ENCODE results near the gene DGCR8.

DGCR8 gene

GRCh38 chr22:20125201-20126174, 45.4 kb downstream of the DGCR8 start:
- no peak for ATAC-seq
- no peak for DNase-seq

- DNase-seq (no peak), ATAC-seq (no peak)
Observed at GRCh38 chr22:20126284-20127029, 46.4 kb downstream of the DGCR8 start.

- no peak for DNase-seq
- ATAC-seq, result no peak
Observed at GRCh38 chr22:20127318-20127868, 47.4 kb downstream of the DGCR8 start.

GRCh38 chr22:20127869-20128618, 48.0 kb downstream of the DGCR8 start:
- ATAC-seq (no peak), DNase-seq (no peak)

GRCh38 chr22:20128619-20128901, 48.5 kb downstream of the DGCR8 start:
- ATAC-seq, result no peak
- no peak for DNase-seq

GRCh38 chr22:20128902-20129746, 49.1 kb downstream of the DGCR8 start:
- DNase-seq (peak; percentile 63), ATAC-seq (peak; percentile 28)

- no peak for DNase-seq
- no peak for ATAC-seq
Observed at GRCh38 chr22:20129747-20130014, 49.6 kb downstream of the DGCR8 start.

GRCh38 chr22:20130319-20130718, 50.3 kb downstream of the DGCR8 start:
- DNase-seq, result no peak
- no peak for ATAC-seq

GRCh38 chr22:20130731-20131596, 50.9 kb downstream of the DGCR8 start:
- ATAC-seq (peak; percentile 70), DNase-seq (peak; percentile 86)

GRCh38 chr22:20131597-20131858, 51.5 kb downstream of the DGCR8 start, which contains the start of gene ZDHHC8:
ZDHHC8 (plus strand) TSS chr22:20131804; CDS start chr22:20131948, 144 bp downstream.
- ATAC-seq (peak; percentile 51), DNase-seq (peak; percentile 54)

GRCh38 chr22:20131859-20132685, 52.0 kb downstream of the DGCR8 start:
- no peak for DNase-seq
- no peak for ATAC-seq

- DNase-seq (no peak), ATAC-seq (no peak)
Observed at GRCh38 chr22:20132686-20133246, 52.7 kb downstream of the DGCR8 start.

- no peak for ATAC-seq
- no peak for DNase-seq
Observed at GRCh38 chr22:20133930-20134549, 54.0 kb downstream of the DGCR8 start.

- no peak for DNase-seq
- no peak for ATAC-seq
Observed at GRCh38 chr22:20135265-20135664, 55.2 kb downstream of the DGCR8 start.

GRCh38 chr22:20135806-20136602, 56.0 kb downstream of the DGCR8 start:
- DNase-seq (no peak), ATAC-seq (no peak)

- ATAC-seq (no peak), DNase-seq (no peak)
Observed at GRCh38 chr22:20136603-20136873, 56.5 kb downstream of the DGCR8 start.

- ATAC-seq, result no peak
Observed at GRCh38 chr22:20137113-20137512, 57.1 kb downstream of the DGCR8 start.

GRCh38 chr22:20137671-20138416, 57.8 kb downstream of the DGCR8 start:
- DNase-seq, result no peak

More at GRCh38 chr22:20137113-20137512, 57.1 kb downstream of the DGCR8 start:
- no peak for DNase-seq

More at GRCh38 chr22:20137671-20138416, 57.8 kb downstream of the DGCR8 start:
- no peak for ATAC-seq
